ENCODE measurements around the gene MIAT.
A peak's percentile ranks its signal among the peaks of the same experiment; 100 is the strongest.

MIAT gene

GRCh38 chr22:26631282-26631681, 26.1 kb upstream of the MIAT start:
- no peak for DNase-seq (ENCODE audit: low read depth in 4 of 4, low spot score in 1 of 4)

- DNase-seq (ENCODE audit: low read depth in 4 of 4, low spot score in 1 of 4): no peak
Measured at GRCh38 chr22:26632422-26633155, 24.8 kb upstream of the MIAT start.

- no peak for DNase-seq (ENCODE audit: low read depth in 4 of 4, low spot score in 1 of 4)
Measured at GRCh38 chr22:26634189-26634588, 23.2 kb upstream of the MIAT start.

DNA sequence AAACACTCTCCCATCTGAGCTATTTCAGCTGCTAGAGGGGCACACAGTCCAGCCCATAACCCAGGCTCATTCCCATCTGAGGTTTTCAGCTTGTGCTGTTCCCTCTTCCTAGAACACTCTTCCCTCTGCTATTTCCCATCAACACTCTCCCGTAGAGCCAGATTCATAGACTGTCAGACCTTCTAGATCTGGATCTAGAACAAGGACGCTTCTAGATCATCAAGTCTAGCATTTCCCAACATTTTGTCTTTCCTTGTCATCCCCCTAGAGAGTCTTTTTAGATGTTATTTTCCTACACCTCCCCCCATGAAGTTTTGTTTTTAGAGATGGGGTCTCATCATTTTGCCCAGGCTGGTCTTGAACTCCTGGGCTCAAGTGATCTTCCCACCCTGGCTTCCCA, 22.3 kb upstream of the MIAT start:
- no peak for DNase-seq (ENCODE audit: low read depth in 4 of 4, low spot score in 1 of 4)

DNA sequence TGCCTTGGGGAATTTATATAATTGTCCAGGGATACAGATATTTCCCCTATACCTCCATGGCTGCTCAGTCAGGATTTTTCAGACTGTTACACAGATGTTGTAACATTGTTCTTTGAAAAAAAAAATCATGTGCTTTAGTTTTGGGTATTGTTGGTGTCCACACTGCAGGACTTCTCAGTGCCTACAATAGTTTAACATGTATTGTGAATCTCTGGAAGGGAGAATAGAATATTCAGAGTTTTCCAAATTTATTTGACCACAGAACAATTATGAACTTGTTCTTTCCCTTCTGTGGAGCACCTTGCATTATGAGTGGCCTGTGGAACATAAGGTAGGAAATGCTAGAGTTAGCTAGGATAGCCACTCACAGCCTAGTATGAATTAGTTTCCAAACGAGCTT, 21.1 kb upstream of the MIAT start:
- no peak for DNase-seq (ENCODE audit: low read depth in 4 of 4, low spot score in 1 of 4)

GRCh38 chr22:26642465-26643417, 14.6 kb upstream of the MIAT start:
- DNase-seq (ENCODE audit: low read depth in 4 of 4, low spot score in 1 of 4): peak; percentile 50 to 81 (median 63)

- no peak for DNase-seq (ENCODE audit: low read depth in 4 of 4, low spot score in 1 of 4)
Measured at GRCh38 chr22:26643418-26644100, 13.8 kb upstream of the MIAT start.

GRCh38 chr22:26646158-26646557, 11.2 kb upstream of the MIAT start:
- DNase-seq (ENCODE audit: low read depth in 4 of 4, low spot score in 1 of 4): no peak

- DNase-seq (ENCODE audit: low read depth in 4 of 4, low spot score in 1 of 4): no peak
Measured at GRCh38 chr22:26648011-26648497, 9.3 kb upstream of the MIAT start.

GRCh38 chr22:26648528-26649388, 8.6 kb upstream of the MIAT start:
- no peak for DNase-seq (ENCODE audit: low read depth in 4 of 4, low spot score in 1 of 4)

DNA sequence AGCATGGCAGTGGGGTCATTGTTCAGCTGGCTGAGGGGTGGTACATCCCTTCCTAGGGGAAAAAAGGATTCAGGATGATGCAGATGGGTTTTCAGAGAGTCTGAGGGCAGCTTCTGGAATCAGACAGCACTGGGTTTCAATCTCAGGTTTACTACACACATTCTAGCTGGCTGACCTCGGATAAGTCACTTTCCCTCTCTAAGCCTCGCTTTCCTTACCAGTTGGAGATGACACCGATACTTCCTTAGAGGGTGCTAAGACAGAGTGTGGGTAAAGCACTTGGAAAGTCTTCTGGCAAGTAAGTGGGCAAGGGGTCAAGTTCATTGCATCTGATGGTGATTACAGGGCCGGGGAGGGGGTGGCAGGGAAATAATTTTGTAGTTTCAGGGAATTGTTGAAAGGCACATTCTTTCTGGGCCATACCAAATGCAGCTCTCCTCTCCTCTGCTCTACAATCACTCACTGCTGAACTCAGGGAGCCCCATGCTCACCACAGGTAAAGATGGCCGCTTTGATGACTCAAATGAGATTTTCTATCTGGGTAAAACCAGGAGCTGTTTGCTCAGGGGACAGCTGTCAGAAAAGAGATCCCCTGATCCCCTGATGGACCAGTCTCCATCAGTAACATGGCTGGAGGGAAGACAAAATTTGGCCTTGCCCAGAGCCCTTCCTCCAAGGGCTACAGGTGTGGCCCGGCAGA, 6.5 kb upstream of the MIAT start:
- DNase-seq (ENCODE audit: low read depth in 4 of 4, low spot score in 1 of 4): no peak

GRCh38 chr22:26651815-26652214, 5.6 kb upstream of the MIAT start:
- no peak for DNase-seq (ENCODE audit: low read depth in 4 of 4, low spot score in 1 of 4)

DNA sequence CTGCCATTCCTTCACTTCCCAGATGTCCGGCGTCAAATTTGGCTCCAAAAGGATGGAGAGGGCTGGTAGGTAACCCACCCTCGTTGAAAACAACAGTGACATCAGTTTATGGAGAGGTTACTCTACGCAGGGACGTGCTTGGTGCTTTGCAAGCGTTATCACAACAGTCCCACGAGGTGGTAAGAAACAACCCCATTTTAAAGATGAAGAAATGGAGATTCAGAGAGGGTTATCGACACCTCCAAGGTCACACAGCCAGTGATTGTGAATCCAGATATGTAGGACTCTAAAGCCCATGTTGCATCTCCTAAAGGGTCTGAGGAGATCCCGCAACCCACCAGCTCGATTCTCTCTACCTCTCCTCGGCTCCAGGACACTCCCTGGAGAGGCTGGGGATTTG, 773 bp downstream of the MIAT start:
- no peak for DNase-seq (ENCODE audit: low read depth in 4 of 4, low spot score in 1 of 4)

DNA sequence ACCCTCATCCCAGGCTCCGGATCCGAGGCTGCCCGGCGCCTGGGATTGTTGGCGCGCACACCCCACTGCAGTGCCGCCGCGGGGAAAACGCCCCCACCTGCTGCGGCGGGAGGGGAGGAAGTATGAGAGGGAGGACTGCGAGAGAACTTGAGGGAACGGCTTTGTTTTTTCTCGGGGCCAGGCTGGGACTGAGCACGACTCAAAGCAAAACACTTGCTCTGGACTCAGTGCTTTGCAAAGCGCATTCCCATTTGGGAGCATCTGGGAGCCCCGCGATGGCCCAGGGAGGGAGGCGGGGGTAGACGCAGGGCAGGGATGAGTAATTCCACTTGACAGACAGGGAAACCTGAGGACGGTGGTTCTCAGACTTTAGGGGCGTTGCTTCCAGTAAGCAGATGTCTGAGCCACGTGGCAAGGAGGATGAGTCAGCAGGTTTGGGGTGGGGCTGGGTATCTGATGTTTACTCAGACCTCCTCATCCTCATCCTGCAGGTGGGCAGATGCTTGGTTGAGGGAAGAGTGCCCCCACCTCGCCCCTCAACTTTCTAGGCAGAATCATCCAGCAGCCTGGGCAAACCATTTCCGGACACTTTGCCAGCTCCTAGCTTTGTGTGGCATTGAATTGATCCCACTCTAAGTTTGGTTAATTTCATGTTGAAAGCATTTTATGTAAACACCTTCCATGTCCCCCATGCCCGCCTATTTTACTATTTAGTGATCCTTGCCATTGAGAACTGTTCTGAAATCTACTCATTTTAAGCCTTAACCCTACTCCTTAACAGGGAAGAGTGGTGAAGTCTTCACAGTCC, 1.5 kb downstream of the MIAT start:
- peak; percentile 52 to 83 (median 71) for DNase-seq (ENCODE audit: low read depth in 4 of 4, low spot score in 1 of 4)

- no peak for DNase-seq (ENCODE audit: low read depth in 4 of 4, low spot score in 1 of 4)
Measured at GRCh38 chr22:26660356-26660755, 3.0 kb downstream of the MIAT start.

DNA sequence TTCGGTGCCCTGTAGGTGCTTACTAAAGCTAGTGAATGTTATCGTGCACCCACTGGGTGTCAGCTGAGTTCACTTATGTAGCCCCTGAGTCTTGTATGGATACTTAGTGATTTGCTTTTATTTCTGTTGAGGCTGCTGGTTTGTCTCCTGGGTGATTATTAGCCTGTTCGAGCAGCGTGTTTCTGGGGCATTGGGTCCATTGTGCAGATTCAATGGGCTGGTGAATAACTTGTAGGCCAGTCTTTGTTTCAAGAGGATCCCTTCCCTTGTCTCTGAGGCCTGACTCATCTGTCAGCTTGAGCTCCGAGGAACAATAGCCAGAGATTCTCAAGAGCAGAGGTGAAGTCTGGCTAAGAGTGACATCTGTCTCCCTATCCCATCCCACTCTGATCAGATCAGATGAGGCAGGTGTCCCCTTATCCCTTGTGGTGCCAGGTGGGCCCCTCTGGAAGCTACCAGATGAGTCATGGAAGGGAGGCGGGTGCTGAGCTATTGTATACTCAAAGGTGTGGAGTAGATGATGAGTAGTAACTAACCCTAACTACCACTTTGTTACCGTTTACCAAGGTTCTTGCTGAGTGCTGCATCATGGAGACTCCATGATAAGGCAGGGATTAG, 3.7 kb downstream of the MIAT start:
- no peak for DNase-seq (ENCODE audit: low read depth in 4 of 4, low spot score in 1 of 4)

DNA sequence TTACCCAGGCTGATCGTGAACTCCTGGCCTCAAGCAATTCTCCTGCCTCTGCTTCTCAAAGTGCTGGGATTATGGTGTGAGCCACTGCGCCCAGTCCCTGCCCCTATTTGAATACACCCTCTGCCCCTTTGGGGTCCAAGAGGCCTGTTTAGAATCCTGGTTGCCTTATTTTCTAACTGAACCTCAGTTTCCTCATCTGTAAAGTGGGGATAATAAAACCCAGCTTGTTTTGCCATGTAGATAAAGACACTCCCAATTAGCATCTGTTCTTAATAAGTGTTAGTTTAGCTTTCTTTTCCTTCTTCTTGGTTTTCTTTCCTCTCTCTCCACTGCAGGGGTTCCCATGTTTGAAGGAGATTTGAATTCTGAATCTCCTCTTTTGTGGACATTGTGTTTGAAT, 4.8 kb downstream of the MIAT start:
- no peak for DNase-seq (ENCODE audit: low read depth in 4 of 4, low spot score in 1 of 4)

GRCh38 chr22:26663374-26663923, 6.1 kb downstream of the MIAT start:
- no peak for DNase-seq (ENCODE audit: low read depth in 4 of 4, low spot score in 1 of 4)
